Muscle of back (tissue), 10 donors: Measurements from ENCODE around the gene PGD. TPM values are rescaled to one million over a fixed set of nuclear protein-coding genes. Genes with fewer than 3 reads are reported as not detected.

ENCODE experiments used
- polyA plus RNA-seq, 10 donors: library from polyadenylated mRNA; unstranded; fragments of 120-200 nt; gene quantifications; one replicate each; pipeline ENCODE4 v1.2.1, GENCODE V29; 2013; ENCODE audit not compliant: insufficient read length in 10 of 10

PGD gene
- polyA plus RNA-seq, 10 donors, result 88.5 to 134 (median 105) TPM

Other genes with a start within 250 kb of the PGD start
- gene KIF1B, start 188.5 kb upstream of the PGD start, polyA plus RNA-seq, result 100 to 1,000 TPM in 9 of 10 donors, 10 to 100 TPM in 1; 90.6 to 218 (median 169) TPM
- gene CENPS, start 31.4 kb downstream of the PGD start, polyA plus RNA-seq, result 10 to 100 TPM in 2 of 10 donors, 1 to 10 TPM in 8; 7.0 to 13.1 (median 8.6) TPM
- 1 to 10 TPM in 5 of 10 donors, under 1 TPM in 5; 0.30 to 1.6 (median 1.1) TPM for gene CORT, start 51.0 kb downstream of the PGD start, polyA plus RNA-seq
- 10 to 100 TPM; 17.3 to 25.3 (median 20.7) TPM for gene DFFA, start 73.5 kb downstream of the PGD start, polyA plus RNA-seq
- 10 to 100 TPM; 11.2 to 14.8 (median 13.6) TPM for gene PEX14, start 75.9 kb downstream of the PGD start, polyA plus RNA-seq